GM18907 (cell line): ENCODE data around the gene ARSG.
"Not testable (repeated sequence)": the region's sequence is repeated elsewhere in the genome, so short reads cannot be mapped to it uniquely, and the experiment has no call there.

ENCODE experiments used
- ATAC-seq: cut with Tn5 transposase; IDR thresholded peaks from one replicate; pipeline ENCODE4 v1.9.1; 2021; ENCODE audit warnings: mild to moderate bottlenecking, moderate library complexity; ENCODE audit not compliant: unreplicated experiment

ARSG gene

DNA sequence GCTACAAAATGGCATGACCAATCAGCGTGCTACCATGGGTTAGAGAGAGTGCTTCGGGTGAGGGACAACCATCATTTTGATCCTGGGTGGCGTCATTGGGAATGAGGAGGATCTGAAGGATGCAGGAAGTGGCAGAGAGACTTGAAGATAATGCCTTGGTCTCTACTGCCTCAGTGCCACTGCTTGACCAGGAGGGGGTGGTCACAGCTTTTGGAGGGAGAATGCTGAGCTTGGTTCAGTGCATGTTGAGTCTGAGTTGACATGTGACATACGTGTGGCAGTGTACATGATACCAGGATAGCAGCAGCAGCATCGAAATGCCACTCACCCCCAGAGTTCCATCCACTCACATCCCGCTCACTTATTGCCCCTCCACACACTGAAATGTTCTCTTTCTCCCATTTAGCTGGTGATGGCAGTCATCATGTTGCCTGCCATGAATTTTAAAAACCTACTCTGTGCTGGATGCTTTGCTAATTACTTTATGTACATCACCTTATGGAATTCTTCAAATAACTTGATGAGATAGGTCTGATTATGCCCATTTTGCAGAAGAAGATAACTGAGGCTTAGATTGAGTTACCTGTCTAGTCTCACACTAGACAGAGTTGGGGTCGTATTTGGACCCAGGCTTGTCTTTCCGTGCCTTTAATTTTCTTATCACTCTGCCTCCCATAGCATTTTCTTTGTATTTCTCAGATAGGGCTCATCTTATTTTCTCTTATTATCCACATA lies 36.7 kb downstream of the ARSG start:
- ATAC-seq, result no peak

DNA sequence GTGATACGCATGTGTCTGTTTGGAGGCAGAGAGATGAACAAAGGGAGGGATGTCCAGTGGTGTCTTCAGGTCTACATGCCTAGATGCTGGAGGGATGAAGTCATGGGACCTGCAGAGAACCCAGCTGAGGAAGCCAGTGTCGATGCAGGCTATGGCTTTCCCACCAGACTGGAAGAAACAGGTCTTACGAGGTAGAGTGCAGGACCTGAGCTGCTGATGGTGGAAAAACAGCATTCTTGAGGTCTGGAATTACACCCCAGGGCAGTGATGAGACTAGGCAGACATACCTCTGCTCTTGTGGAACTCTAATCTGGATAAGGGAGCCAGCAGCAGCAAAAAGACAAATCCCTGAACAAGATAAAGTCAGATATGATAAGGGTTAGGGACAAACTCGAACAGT lies 37.4 kb downstream of the ARSG start:
- ATAC-seq, result no peak

DNA sequence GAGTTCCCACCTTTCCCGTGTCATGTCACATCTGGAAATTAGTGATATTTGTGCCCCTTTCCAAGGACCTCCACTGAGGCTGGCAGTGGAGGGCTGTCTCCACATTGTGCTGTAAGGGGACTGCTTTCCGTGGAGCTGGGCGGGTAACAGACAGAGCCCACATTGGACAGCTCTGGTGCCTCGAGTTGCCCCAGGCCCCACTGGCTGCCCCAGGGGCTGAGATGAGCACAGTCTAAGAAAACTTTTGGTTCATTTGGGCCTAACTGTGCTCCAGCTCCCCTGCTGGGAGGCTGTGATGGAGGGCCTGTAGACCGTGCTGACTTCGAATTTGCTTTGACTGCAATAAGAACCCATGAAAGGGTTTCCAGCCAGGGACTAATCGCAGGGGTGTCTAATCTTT lies 38.0 kb downstream of the ARSG start:
- no peak for ATAC-seq

DNA sequence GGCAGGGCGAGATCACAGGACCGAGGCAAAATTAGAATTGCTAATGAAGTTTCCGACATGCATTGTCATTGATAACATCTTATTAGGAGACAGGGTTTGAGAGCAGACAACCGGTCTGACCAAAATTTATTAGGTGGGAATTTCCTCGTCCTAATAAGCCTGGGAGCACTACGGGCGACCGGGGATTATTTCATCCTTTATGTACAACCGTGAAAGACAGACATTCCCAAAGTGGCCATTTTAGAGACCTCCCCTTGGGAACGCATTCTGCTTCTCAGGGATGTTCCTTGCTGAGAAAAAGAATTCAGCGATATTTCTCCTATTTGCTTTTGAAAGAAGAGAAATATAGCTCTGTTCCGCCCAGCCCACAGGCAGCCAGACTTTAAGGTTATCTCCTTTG lies 40.6 kb downstream of the ARSG start:
- not testable (repeated sequence) for ATAC-seq

DNA sequence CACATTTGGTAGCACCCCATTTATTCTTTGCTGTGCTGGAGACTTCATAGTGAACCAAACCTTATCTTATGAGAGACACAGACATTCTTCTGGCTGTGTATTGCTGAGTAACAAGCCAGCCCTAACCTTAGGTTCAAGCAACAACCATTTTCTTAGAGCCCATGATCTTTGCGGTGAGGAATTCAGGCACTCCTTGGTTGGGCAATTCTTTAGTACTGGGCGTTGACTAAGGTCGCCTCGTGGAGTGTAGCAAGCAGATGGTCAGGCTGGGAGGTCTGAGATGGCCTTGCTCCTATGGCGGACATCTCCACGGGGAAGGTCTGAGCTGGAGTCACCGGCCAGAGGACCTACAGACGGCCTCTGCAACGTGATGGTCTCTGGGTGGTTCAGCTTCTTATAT lies 43.1 kb downstream of the ARSG start:
- no peak for ATAC-seq

DNA sequence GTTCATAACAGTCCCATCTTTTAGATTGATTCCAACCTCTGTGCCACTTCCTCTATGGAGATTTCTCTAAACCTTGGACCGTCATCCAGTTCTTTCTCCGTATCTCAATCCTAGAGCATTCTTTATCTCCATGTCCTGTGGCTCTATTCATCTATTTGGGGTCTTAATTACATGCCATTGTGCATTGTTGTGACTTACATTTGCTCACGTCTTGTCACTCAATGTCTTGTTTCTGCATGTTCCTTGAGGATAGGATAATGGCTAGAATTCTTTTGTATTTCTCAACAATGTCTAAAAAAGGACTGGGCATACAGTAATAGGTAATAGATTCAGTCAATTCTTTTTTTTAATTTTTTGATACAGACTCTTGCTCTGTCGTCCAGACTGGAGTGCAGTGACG lies 50.2 kb downstream of the ARSG start:
- no peak for ATAC-seq

DNA sequence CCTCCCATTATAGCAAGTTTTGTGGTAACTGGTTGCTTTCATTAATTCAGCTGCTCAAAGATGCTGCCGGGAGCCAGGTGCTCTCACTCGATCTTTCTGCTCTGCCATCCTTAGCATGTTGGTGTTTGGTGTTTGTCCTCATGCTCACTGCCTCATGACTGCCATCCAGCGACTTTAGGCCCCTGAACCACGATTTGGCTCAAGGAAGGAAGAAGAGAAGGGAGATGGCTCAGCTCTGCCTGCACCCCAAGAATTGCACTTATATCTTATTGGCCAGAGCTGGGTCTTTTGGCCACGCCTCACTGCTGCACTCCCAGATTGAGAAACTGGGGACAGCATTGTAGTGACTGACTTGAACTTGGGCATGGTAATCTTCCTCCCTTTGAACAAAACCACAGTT lies 52.7 kb downstream of the ARSG start:
- ATAC-seq, result no peak

DNA sequence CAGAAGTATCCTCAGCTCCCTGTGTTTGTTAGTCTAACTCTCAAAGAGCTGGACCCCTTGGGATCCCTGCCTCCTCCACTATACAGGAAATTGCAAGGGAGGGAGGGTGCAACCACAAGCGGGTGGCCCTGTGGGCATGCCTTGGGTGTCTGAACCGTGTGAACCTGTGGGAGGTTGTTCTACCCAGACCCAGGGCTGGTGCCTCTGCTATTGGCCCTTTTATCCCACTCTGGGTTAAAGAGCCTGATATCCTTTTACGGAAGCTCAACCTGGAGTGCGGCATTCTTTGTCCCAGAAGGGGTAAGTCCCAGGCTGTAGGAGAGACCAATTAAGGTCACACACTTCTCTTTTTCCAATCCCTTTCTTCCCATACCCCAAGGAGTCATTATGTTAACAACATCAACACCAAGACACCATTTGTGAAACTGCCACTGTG lies 53.4 kb downstream of the ARSG start:
- no peak for ATAC-seq

DNA sequence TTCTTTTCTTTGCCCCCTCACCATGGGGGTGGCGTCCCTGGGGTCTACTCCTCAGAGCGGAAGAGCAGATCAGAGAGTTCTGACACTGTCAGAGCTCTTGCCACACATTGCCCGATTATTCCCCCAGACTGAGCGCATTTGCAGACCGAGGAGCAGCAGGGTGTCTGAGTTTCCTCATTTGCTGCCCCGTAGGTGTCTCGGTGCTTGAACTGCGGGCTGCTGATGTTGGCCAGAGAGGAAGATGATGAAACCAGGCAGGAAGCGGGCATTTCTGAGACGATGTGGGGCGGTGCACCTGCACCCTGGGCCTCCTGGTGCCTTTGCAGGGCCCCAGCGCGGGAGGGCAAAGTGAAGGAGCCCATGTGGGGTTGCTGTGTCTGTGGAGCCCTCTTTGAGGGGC lies 55.2 kb downstream of the ARSG start:
- peak; percentile 79 for ATAC-seq

DNA sequence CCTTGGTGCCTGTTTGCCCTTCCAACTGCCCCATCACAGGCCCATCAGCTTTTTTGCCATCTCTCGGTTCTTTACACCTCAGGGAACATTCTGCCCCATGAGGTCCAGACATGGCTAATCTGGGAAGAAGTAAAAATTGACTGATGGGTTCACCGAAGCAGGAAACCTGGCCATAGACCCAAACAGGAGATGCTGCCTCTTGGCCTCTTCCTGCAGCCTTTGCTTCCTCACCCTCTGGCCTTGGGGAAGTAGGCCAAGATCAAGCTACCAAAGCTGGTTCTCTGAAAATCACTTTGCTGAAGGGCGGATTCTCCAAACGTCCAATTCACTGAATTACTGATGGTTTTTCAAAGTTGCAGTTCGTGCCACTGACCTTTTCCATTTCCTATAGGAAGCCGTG lies 56.1 kb downstream of the ARSG start:
- ATAC-seq, result no peak

DNA sequence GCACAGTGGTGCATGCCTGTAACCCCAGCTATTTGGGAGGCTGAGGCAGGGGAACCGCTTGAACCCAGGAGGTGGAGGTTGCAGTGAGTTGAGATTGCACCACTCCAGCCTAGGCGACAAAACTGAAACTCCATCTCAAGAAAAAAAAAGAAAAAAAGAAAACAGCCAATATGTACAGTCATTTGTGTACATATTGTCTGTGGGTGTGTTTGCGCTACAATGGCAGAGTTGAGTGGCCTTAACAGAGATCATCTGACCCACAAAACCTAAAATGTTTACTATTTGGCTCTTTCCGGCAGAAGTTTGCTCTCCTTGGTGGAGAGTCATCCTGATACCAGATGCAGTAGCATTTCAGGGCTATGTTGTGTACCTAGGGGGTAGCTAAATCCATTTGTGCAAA lies 57.9 kb downstream of the ARSG start:
- no peak for ATAC-seq

DNA sequence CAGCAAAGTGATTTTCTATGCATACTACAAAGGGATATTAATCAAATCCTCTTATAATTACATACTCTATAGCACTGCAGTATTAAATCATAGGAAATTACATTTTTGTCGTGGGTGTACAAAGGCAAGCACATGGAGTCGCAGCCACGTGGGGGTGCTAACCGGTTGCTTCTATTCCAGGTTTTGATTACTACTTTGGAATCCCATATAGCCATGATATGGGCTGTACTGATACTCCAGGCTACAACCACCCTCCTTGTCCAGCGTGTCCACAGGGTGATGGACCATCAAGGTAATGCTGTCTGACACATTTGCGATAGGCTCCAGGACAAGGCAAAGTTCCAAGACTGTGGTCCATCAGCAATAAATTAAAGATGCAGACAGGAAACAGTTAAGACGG lies 60.1 kb downstream of the ARSG start:
- ATAC-seq, result no peak

DNA sequence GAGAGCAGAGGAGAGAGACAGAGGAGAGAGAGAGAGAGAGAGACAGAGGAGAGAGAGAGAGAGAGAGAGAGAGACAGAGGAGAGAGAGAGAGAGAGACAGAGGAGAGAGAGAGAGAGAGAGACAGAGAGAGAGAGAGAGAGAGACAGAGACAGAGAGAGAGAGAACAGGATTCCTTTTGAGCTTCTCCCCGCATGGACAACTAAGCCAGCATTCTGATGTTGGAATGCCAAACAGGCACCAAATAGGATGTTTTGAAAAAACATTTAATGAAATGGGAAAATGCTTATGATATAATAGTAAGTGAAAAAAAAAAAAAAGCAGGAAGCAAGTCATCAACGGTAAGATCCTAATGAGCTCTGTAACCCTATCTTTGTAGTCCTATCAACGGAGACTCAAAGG lies 60.7 kb downstream of the ARSG start:
- ATAC-seq, result no peak

DNA sequence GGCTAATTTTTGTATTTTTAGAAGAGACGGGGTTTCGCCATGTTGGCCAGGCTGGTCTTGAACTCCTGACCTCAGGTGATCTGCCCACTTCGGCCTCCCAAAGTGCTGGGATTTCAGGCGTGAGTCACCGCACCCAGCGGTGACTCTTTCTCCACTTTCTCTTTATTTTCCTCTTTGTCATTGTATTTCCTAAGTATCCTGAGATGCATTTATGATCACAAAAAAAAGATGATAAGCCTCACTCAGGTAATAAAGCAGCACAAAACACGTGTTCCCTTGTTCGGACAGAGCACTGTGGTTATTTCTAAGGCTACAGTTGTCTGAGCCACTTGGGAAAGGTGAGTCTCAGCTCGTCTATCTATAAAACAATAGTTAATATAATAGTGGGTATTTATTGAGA lies 61.4 kb downstream of the ARSG start:
- ATAC-seq, result not testable (repeated sequence)

DNA sequence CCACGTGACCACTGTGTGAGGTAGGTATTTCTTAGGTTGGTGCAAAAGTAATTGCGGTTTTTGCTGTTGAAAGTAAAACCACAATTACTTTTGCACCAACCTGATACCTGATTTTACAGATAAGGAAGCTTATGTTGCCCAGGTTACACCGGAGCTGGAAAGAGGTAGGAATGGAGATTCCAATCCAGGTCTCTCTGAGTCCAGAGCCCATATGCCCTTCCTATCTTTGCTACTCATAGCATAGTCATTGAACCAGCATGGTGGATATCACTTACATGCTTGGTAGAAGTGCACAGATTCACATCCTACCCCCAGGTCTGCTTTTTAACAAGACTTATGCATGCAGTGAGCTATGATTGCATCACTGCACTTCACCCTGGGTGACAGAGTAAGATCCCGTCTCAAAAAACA lies 61.8 kb downstream of the ARSG start:
- no peak for ATAC-seq

DNA sequence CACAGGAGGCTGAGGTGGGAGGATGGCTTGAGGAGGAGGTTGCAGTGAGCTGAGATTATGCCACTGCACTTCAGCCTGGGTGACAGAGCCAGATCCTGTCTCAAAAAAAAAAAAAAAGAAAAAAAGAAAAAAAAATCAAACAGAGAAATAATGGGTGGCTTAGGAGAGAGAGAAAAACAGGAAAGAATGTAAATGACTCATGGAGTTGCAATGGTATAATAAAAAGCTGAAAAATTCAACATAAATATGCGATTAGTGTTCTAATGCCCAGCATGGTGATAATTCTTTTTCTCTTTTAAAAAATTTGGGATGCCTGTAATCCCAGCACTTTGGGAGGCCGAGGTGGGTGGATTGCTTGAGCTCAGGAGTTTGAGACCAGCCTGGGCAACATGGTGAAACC lies 63.0 kb downstream of the ARSG start:
- ATAC-seq, result not testable (repeated sequence)

DNA sequence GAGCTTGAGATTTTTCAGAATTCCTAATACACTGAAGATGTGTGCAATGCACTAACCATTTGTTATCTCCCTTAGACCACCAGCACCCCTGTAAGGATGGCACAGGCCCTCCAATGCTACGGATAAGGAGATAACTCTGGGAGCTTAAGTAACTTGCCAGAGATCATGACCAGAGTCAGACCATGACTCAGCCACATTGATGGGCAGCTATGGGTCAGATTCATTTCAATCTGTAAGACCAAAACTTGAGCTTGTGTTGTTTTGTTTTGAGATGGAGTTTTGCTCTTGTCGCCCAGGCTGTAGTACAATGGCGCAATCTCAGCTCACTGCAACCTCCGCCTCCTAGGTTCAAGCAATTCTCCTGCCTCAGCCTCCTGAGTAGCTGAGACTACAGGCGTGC lies 63.8 kb downstream of the ARSG start:
- ATAC-seq, result not testable (repeated sequence)

DNA sequence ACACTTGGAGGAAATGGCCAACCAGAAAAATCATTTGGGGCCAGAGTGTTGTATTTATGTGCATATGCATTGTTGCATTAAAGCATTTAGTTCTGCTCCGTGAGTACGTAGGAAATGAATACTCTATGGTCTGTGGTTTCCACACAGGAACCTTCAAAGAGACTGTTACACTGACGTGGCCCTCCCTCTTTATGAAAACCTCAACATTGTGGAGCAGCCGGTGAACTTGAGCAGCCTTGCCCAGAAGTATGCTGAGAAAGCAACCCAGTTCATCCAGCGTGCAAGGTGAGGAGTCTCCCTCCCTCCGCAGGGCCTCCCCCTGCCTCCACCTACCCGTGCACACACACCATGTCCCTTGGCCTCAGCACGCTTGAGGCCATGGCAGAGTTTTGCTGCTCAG lies 65.2 kb downstream of the ARSG start:
- peak; percentile 88 for ATAC-seq

DNA sequence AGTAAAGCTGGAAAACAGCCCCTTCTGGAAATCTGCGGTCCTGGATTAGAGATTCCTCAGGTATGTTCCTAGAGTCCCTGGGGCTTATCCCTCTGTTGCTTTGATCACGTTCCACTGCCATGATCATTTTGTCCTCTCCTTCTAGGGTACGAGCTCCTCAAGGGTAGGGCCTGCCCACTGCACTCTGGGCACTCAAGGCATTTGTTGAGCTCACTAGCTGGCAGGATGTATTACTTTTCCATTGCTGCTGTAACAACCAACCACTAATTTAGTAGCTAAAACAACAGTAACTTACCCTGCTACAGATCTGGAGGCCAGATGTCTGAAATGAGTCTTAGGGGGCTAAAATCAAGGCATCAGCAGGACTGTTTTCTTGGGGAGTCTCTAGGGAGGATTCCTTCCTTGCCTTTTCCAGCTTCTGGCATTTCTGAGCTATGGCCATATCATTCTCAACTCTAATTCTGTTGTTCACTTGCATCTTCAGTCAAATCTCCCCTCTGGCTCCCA lies 65.7 kb downstream of the ARSG start:
- no peak for ATAC-seq

DNA sequence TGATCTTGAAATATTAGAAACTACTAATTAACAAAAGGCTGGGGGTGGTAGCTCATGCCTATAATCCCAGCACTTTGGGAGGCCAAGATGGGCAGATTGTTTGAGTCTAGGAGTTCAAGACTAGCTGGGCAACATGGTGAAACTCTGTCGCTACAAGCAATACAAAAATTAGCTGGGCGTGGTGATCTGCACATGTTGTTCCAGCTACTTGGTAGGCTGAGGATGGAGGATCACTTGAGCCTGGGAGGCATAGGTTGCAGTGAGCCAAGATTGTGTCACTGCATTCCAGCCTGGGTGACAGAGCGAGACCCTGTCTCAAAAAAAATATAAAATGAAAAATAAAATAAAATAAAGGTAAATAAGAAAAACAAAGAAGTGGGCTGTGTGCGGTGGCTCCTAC lies 66.6 kb downstream of the ARSG start:
- ATAC-seq, result no peak

DNA sequence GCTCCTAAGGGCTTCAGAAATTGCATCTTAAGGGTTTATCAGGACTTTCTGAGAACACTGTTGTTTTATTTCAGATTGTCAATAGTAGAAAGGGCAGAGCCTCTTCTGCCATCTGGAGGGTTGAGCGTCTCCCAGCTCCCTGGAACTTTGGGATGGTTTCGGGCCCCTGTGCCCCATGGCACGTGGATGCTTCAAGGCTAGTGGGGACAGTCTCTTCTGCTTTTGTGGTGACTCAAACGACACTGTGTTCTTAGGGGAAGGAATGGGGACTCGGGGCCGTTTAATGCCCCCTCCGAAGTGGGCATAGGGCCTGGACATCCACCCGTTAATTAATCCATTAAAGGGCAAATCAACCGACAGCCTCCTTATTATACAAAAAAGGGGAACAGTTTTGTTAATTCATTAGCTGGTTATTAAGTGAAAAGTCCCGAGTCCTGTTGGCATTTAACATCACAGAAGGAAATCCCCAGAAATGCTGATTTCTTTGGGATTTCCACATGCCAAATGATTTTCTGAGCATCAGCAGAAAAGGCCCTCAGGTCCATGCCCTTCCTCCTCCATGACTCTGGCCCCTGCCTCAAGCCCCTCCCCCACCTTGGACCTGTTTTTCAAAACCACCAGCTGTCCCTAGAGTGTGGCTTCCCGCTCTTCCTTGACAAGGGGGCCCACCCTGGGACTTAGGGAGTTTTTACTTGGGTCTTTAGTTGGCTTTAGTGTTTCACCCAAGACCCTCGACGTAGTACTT lies 68.7 kb downstream of the ARSG start:
- no peak for ATAC-seq

DNA sequence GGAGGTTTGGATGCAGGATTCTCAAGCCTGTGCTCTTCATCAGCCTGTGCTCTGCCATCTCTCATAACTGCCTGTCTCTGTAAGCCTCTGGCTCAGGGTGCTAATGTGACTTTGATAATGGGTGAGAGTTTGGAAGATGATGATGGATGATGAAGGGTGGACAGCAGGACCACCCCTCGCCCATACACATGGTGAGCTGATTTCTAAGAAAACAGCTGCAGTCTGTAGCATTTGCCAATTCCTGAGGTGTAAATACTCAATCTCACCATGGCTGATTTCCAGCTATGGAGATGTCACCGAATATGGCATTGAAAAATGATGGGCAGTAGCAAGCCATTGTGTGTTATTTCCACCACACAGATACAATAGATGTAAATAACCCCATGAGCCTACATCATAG lies 74.2 kb downstream of the ARSG start:
- no peak for ATAC-seq
